ENCODE data around the gene CMTR1.

The CMTR1 gene

DNA sequence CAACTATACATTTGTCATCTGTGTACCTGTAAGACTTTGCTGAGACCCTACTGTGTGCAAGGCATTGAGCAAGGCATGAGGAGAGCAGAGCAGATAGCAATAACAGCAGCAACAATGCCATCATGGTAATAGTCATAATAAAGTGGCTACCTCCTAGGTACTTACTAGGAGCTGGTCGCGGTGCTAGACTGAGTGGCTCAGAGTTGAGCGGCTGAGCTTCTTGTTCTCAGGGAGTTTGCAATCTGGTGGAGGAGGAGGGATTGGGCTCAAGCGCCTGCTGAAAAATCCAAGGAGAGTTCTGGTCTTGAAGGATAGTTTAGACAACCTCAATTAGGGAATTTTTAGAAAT lies 91.9 kb downstream of the CMTR1 start:
- H3K4me3 ChIP-seq (ENCODE audit: low read depth, low read length): no peak overlapping the region
- peaks cover 2% of the 10 kb centered on the region for H3K27me3 ChIP-seq (replicated peaks)

DNA sequence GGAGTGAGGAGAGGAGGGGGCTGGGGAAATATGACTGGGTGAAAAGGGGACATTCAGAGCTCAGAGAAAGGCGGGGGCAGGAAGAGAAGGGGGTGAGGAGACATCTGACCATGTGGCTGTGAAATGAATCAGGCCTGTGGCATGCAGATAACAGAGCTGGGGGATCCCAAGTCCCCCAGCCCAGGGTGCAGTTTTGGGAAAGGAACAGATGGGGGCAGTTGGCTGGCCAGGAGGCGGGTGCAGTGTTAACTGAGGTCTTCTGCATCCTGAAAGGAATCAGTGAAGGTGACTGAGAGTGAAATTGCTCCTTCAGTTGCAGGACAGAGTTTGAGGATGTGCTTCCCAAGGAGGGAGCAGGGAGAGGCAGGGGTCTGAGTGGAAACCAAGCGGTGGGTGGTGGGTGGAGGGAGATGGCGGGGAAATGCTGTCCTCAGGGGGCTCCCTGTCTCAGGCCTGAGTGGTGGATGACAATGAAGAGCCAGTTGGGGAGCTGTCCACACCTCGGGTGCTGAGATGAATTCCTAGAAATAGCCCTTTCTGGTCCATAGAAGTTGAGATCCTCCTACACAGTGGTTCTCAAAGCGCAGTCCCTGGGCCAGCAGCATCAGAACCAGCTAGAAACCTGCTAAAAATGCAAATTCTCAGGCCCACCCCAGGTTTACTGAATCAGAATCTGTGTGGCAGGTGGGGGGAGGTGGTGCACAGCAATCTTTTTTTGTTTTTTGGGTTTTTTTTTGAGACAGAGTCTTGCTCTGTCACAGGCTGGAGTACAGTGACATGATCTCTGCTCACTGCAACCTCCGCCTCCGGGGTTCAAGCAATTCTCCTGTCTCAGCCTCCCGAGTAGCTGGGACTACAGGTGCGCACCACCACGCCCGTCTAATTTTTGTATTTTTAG lies 92.7 kb downstream of the CMTR1 start:
- Histone ChIP-seq H3K4me3 (ENCODE audit: low read depth, low read length) (no peak overlapping the region), H3K36me3 (replicated peaks) (no peaks in the 10 kb centered on the region), H3K27ac (no peak overlapping the region), H3K27me3 (replicated peaks) (peaks cover 2% of the 10 kb centered on the region)
- peak; percentile 34 for DNase-seq
- TF ChIP-seq, protein P1, sequence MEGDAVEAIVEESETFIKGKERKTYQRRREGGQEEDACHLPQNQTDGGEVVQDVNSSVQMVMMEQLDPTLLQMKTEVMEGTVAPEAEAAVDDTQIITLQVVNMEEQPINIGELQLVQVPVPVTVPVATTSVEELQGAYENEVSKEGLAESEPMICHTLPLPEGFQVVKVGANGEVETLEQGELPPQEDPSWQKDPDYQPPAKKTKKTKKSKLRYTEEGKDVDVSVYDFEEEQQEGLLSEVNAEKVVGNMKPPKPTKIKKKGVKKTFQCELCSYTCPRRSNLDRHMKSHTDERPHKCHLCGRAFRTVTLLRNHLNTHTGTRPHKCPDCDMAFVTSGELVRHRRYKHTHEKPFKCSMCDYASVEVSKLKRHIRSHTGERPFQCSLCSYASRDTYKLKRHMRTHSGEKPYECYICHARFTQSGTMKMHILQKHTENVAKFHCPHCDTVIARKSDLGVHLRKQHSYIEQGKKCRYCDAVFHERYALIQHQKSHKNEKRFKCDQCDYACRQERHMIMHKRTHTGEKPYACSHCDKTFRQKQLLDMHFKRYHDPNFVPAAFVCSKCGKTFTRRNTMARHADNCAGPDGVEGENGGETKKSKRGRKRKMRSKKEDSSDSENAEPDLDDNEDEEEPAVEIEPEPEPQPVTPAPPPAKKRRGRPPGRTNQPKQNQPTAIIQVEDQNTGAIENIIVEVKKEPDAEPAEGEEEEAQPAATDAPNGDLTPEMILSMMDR (IDR thresholded peaks at IDR 0.05; ENCODE audit: low read depth, low read length, missing control alignments): no peak
- in situ Hi-C loops (cut with HindIII; ENCODE audit: low pct_ligation_motif_present, low sequenced_read_pairs): no loop called here

More for the DNA sequence above, 91.9 kb downstream of the CMTR1 start:
- TF ChIP-seq, protein P1 (IDR thresholded peaks at IDR 0.05; ENCODE audit: low read depth, low read length, missing control alignments): no peak
- Histone ChIP-seq H3K27ac (no peak overlapping the region), H3K36me3 (replicated peaks) (no peaks in the 10 kb centered on the region)
- no peak for DNase-seq
- in situ Hi-C loops (cut with HindIII; ENCODE audit: low pct_ligation_motif_present, low sequenced_read_pairs): no loop called here

DNA sequence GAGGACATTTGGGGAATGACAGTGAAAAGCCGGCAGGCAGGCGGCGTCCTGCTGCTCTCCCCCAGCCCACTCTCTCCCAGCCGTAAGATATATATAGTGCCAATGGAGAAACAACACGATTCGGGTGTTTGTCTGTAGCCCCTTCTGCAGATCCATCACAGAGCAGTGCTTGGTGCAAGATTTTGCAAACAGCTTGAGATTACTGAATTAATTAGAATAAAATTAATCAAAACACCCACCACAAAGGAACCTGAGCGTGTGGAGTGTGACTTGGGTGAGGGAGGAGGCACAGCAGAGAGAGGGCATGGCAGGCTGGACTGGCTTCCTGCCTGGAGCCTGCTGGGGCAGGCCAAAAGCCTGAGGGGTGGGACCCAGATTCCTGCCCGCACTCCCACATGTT lies 95.5 kb downstream of the CMTR1 start:
- DNase-seq: no peak
- TF ChIP-seq, protein P1 (IDR thresholded peaks at IDR 0.05; ENCODE audit: low read depth, low read length, missing control alignments): no peak
- no peak overlapping the region for H3K4me3 ChIP-seq (ENCODE audit: low read depth, low read length)
- in situ Hi-C loops (cut with HindIII; ENCODE audit: low pct_ligation_motif_present, low sequenced_read_pairs): no loop called here
- no peak overlapping the region for H3K27ac ChIP-seq
- peaks cover 7% of the 10 kb centered on the region for H3K27me3 ChIP-seq (replicated peaks)
- no peaks in the 10 kb centered on the region for H3K36me3 ChIP-seq (replicated peaks)

DNA sequence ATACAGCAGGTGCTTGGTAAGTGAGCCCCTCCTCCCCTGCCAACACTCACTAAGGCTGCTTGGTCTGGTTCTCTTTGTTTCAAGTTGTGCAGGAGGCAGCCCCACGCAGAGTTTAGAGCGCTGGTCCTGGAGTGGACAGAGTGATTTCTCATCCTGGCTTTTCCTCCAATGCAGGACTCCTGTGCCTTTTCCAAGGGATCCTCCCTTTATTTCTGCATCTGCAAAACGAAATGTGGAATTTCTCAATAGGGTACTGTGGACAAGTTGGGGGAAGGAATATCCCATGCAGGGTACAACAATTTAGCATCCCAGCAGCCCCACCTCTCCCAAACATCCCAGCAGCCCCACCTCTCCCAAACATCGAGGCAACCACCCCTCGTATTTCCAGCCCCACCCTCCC lies 97.3 kb downstream of the CMTR1 start:
- Histone ChIP-seq H3K27me3 (replicated peaks) (peaks cover 18% of the 10 kb centered on the region), H3K4me3 (ENCODE audit: low read depth, low read length) (no peak overlapping the region)
- in situ Hi-C loops (cut with HindIII; ENCODE audit: low pct_ligation_motif_present, low sequenced_read_pairs): no loop called here

DNA sequence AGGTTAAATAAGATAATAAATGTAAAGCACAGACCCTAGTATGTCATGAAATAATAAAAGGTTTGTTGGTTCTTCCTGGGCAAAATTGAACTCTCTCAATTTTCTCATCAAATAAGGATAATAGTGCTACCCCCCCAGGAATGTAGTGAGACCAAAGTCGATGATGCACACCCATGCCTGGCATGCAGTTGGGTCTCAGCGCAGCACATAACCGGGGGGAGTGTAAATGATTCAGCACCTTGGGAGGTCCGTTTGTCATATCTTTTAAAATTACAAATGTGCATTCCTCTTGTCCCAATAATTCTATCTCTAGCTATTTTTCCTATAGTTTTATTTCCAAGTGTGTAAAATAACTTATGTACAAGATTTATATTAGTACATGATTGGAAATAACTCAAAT lies 98.0 kb downstream of the CMTR1 start:
- Histone ChIP-seq H3K36me3 (replicated peaks) (no peaks in the 10 kb centered on the region), H3K27me3 (replicated peaks) (peaks cover 25% of the 10 kb centered on the region), H3K27ac (no peak overlapping the region), H3K4me3 (ENCODE audit: low read depth, low read length) (no peak overlapping the region)
- TF ChIP-seq, protein P1 (IDR thresholded peaks at IDR 0.05; ENCODE audit: low read depth, low read length, missing control alignments): no peak
- in situ Hi-C loops (cut with HindIII; ENCODE audit: low pct_ligation_motif_present, low sequenced_read_pairs): no loop called here
- peak; percentile 49 for DNase-seq

More for the DNA sequence above, 97.3 kb downstream of the CMTR1 start:
- Histone ChIP-seq H3K36me3 (replicated peaks) (no peaks in the 10 kb centered on the region), H3K27ac (no peak overlapping the region)
- DNase-seq: no peak
- TF ChIP-seq, protein P1 (IDR thresholded peaks at IDR 0.05; ENCODE audit: low read depth, low read length, missing control alignments): no peak
